H4 (cell line): ENCODE data around the gene CALML3. TPM values are rescaled to one million over a fixed set of nuclear protein-coding genes. Genes with fewer than 3 reads are reported as not detected.

Experiments used
- DNase-seq: peaks from one replicate; pipeline ENCODE4 v3.0.0-alpha.2; 2015; ENCODE audit warnings: low spot score
- total RNA-seq: library from RNA; depleted of rRNA; stranded (reverse); fragments of >200 nt; shearing (Covaris generic); gene quantifications from 2 replicates; pipeline ENCODE4 v1.2.3, GENCODE V29; 2014

Gene CALML3
- total RNA-seq, 1 experiment from 2014 or later = not detected

DNA sequence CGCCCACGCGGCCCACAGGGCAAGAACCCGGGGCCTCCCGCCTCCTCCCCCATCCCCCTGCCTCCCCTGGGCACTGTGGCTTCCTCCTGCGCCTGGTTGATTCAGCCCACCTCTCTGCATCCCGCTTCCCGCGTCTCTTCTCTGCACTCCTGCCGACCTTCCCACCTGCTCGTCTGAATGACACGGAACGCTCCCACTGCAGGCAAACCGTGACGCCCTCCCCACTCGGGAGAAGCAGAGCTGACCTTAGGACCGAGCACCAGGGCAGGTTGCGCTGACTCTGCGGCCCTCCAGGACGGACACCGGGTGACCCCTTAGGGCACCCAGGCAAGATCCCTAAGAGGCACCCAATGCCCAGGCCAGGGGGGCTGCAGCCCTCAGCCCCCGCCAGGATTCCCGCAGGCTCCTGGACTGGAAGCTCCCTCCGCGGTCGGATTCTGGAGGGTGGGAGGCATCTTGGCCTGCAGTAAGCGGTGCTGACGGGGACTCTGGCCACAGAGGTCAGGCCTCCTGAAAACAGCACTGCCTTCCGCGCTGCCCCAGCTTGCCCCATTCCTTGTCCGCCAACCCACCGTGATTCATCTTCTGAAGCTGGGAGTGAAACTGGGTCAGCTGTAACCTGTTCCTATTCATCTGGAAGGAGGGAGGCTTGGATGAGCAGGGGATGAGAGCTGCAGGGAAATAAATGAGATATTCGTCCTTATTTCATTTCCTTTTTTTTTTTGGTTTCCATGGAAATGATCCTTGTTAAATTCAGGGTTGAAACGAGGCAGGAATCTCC lies 990 bp downstream of the CALML3 start:
- no peak for DNase-seq

DNA sequence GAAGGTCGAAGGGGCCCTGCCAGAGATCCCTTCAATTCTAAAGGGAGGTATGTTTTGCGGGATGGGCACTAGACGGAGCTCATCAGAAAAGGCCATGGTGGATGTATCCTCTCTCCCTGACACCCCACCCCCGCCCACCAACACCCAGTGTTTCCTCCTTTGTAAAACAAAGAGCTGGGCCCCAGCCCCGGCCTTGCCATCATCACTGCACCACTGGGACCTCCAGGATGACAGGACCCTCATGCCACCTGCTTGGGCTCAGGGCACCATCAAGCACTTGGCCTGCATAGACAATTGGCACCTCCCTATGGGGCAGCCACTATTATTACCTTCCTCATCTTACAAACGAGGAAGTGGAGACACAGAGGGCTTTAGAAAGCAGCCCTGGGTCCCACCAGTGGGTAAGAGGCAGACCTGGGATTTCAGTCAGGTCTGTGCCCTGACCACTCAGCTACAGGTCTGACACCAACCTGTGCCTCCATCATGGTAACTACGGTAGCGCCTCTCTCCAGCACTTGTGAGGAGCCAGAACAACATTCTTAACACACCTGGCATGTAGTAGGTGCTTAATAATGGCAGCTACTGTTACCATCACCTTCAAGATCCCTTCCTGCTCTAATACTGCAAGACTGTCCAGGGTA lies 2.0 kb downstream of the CALML3 start:
- no peak for DNase-seq

DNA sequence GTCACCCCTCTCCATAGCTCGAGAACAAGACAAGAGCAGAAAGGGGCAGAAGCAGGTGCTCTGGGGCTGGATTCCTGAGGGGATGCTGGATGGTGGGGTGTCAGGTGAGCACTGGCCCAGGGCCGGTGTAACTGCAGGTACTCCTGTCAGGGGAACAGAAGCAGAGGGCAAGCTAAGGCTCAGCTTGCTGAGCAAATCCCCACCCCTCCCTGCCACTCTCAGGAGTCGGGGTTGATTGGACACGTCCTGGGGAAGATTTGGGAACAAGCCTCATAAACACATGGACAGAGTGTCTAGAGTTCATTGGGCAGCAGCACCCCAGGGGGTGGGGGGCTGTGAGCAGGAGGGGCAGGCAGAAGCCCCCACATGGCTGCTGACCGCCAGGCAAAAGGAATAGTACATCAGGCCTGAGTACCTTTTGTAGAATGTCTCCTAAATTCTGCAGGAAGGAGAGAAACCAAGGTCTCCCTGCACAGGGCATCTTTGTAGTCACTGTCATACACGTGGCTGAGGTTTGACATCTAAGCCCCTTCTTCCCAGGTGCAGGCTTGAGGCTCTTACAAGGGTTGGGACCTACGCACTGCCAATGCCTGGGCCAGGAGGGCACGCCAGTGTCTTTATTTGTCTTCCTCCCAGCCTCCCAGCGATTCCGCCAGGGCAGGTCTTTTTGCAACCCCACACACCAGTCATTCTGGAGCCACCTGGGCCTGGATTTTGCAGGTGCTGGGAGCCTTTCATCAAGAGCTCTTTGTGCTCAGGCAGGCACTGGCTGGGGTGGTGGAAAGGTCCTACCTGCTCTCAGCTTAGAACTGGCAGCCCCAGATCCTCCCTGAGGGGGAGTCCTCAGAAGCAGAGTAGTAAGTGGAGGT lies 2.8 kb downstream of the CALML3 start:
- no peak for DNase-seq

DNA sequence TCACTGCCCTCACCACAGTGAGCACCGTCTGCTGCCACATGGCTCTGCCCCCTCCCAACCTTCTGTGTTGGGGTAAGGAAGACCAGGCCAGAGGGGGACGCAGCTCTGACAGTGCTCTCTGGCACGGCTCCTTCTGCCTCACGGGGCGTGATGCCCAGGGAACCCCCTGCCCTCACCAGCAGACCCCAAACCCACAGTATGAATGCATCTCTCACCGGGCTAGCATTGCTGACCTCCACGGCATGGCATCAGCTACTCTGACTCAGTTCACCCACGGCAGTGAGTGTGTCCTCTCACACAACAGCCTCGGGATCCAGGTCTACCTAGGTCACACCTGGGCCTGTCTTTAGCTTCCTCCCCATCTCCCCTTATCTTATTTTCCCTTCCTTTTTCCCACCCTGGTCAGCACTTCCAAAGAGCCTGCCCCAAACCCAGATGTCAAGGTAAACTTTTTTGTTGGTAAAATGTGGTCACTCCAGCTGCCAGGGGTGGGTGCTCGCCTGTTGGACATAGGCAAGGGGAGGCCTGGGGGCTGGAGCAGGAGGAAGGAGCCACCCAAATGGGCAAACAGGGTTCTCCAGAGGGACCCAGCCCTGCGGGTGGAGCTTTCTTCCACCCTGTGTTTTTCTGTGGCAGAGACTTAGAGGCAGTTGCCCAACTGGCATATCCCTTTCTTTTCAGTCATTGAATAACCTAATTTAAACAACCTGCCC lies 4.4 kb downstream of the CALML3 start:
- DNase-seq = no peak

DNA sequence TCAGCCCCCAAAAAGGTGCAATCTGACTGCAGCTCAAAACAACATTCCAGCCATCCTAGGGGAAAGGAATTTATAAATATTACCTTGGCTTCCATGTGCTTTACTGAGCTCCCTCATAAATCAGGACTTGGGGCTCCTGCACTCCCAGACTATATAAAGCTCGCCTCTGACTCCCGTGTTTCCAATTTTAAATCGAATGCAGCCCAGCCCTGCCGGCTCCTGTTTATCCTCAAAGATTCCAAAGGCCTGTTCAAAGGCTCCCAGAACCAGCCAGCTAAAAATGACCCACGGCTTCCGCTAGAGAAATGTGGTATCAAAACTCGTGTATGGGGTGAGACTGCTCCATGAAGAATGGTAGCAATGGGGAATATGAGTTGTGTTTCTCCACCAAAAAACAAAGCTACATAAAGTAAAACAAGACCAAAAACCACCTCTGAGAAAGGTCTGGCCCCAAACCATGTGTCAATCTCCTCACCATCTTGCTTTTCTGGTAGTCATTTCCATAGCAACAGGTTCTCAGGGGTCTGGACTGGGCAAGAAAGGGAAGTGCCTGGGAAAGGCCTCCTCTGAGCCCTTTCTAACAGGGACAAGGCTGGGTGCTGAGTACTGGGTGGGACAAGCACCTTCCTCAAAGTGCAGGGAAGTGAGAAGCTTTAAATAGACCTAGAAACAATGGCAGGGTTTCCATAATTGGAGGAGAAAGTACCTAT lies 5.1 kb downstream of the CALML3 start:
- no peak for DNase-seq

DNA sequence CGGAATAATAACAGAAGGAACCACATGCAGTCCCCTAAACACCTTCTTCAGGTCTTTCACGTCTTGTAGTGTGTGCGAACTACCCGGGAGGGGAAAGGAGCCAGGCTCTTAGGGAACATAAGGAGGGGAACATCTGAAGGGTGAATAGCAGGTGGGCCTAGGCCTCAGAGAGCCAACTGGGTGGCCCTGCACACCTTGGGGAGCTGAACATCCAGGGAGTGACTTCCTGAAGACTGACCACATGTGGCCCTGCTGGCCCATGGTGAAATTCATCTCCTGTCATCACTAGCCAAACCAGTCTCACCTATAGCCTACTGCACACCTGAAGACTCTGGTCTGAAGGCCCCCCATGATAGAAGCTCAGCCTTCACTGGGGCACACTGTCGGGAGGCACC lies 5.6 kb downstream of the CALML3 start:
- DNase-seq = no peak

DNA sequence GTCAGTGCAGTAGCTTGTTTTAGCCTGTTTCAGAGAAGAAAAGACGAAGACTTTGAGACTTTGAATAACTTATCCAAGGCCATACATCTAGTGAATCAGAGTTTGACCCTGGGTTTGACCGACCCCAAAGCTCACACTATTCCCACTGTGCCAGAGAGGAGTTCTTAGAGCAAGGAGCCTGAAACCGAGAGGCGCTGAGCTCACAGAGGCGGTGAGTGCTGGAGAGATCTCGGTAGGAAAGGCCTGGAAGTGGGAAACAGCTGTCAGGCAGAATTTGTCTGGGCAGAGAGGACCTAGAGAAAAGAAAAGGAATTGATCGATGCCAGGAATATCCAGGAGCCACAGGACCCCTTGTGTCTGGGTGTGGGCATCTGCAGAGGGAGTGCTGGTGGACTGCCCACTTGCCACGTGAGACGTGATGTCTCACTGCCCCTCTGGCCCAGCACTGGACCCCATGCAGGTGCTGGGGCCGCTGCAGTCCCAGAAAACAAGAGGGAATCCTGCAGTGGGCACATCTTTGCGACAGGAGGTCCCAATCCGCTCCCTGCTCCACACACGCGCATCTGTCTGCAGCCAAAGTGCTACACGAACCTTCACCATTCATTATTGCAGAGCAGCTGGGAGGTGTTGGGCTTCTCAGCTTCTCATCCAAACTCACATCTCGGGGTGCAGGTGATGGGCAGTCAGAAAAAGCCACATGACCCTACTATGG lies 6.2 kb downstream of the CALML3 start:
- no peak for DNase-seq

DNA sequence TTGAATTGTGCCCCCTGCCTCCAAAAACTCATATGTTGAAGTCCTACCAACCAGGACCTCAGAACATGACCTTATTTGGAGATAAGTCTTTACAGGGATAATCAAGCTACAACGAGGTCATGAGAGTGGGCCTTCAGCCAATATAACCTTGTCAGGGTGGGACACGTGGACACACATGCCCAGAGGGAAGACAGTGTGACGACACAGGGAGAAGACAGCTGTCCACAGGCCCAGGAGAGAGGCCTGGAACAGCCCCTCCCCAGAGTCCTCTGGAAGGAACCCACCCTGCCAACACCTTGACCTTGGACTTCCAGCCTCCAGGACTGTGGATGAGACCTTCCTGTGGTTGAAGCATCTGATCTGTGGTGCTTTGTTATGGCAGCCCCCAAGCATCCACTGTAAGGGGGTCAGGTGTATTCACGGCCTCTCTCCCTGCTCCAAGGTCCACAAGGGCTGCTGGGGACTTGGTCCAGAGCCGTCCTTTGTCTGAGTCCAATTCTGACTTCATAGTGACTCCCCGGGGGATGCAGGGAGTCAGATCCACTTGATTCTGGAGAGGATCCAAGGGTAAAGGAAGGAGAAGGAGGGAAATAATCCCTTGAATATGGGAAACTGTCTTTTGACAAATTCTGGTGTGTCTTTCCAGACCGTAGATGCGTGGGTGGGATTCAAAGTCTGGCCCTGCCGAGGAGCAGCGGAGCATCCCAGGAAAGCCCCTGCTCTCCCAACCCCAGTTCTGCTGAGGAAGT lies 7.0 kb downstream of the CALML3 start:
- DNase-seq = no peak

DNA sequence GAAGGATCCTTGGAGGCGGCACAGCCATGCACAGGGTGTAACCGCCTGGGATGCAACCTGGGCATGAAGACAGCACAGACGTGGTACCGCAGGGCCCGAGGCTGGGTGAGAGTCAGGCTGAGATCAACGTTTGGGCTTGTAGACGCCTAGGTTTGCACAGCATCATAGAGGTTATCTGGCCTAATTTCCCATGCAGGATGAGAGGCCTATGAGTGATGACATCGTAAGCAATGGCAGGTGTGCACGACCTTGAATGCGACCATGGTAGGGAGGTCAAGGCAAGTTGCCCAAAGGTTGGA lies 7.5 kb downstream of the CALML3 start:
- DNase-seq = no peak

DNA sequence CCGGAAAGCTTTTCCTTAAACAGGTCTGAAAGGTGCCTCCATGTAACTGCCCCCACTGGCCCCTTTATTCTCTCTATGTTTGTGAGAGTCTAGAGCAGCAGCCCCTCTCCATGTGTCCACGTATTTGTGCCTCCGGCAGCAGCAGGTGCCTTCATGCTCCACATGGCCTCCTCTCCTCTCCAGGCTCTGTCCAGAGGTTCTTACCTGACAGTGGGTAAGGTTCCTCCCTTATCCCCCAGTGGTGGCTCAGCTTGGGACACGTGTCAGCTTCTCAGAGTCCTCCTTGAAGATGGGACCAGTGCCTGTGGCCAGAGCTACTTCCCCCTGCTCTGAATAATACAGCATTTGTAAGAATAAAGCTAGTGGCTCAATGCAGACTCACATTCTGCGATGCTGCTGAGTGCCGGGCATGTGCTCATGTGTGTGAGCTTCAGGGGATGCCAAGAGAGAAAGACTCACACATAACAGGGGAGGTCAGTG lies 7.9 kb downstream of the CALML3 start:
- DNase-seq = no peak

DNA sequence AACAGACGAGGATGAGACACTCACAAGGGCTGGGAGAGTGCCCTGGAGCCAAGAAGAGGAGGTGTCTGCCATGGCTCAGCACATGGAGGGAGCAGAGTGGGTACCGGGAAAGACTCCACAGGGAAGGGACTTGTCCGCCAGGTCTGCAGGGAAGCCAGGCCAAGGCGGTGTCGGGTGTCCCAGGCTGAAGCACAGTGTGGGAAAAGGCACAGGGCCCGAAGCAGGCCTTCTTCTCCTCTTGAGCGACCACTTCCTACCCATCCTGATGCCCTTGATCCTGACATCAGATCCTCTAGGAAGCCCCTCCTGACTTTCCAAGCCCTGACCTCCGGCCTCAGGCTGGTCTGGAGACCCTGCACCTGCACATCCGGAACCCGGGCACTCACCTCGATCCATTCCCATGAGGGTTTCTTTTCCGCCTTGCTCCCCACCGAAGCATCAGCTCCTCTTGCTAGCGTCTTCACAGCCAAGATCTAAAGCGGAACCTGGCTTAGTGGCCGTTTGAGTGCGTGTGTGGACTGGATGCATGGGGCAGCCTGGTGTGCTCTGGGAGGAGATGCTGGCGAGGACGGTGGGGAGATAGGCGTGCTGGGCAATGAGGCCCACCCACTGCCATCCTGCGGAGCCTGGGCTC lies 8.5 kb downstream of the CALML3 start:
- no peak for DNase-seq

DNA sequence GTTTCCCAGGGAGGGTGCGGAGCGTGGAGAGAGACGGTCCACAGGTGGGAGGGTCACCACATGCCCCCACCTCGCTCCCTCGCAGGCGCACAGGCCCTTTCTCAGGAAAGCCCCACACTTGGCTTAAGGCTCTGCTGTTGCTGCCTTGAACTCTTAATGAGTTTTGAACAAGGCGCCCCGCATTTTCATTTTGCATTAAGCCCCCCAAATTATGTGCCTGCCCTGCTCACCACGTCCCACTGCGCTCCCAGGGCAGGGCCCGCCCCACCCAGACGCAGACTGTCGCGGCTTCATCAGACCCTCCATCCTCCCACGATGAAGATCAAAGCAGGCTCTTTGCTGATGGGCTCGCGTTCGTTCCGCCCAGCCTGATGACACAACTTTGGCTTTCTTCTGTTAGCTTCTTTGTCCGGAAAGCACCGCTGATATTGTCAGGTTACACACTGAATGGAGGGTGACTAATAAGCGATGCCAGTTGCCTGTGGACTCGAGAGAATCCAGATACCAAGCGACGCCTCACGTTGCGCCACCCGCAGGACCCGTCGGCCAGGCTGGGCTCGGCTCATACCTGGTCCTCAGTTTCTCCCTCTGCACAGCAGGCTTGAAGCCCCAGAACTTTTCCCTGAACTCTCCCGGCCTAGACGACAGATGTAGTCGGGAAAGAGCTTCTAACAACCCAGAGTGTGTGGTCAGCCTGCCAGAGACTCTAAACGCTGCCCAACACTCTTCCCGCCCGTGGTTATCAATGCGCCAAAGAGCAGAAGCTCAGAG lies 9.5 kb downstream of the CALML3 start:
- no peak for DNase-seq

DNA sequence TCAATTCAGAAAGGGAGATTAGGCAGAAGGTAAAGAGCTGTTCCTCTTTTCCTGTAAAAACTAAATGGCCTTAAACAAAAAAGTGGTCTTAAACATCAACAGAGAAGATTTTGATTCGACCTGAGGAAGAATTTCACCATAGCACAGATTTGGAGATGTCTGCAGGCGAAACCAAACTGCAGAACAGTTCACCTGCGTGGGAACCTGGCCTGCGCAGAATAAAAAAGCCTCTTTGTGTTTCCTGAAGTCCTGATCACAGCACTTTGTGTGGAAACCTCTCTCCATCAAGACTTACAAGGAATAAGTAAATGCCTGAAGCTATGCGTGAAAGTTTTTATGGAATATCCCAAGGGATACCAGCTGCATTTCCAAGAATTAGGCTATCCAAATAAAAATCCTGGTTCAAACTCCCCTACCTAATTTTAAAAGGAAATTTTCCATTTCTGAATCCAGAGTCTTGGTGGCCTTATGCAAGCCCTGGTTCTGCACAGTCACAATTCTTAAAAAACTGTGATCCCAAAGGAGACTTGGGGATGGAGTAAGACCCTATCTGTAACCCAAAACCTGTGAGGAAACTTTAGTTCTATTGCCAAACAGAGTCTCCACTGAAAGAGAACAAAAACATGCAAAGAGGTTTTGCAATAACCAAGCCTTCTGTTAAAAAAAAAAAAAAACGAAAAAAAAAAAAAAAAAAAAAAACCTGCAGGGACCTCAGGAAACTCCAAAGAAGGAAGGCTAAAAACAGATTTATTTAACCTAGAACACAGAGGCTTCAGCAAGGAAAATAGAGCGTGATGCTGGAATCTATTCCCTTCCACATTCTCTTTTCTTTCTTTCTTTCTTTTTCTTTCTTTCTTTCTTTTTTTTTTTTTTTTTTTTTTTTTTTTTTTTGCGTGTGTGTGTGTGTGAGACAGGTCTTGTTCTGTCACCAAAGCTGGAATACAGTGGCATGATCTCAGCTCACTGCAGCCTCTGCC lies 10.4 kb downstream of the CALML3 start:
- DNase-seq = no peak

DNA sequence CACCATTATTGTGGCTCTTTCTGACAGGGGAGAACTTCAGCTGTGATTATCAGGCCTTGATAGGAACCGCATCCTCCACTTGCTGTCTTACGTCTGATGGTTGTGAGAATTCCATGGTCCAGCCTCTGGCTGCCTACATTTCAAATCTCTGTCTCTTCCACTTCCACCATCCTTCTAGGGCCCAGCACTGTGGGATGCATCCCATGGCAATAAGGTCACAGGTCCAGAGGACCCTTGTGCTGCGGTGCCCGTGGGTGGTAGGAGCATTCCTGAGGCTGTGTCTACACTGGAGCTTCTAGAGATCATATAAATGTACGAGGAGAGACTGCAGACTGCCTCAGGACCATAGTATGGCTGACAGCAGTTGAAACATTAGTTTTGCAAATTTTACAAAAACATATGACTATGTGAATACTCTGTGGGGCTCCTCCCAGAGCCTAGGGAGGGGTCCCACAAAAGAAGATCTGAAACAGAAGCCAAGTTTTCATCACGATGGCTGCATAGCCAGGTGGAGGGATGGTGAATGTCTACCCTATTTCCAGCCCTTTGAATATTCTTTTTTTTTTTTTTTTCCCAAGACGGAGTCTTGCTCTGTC lies 11.8 kb downstream of the CALML3 start:
- no peak for DNase-seq

DNA sequence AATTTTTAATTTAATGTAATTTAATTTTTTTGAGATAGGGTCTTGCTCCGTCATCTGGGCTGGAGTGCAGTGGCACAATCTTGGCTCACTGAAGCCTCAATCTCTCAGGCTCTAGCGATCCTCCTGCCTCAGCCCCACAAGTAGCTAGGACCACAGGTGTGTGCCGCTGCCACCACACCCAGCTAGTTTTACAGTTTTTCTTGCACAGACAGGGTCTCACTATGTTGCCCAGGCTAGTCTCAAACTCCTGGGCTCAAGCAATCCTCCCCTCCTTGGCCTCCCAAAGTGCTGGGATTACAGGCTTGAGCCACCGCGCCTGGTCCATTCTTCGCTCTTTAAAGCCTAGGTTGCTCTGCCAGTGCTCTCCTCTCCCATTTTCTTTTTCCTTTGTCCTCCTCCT lies 12.9 kb downstream of the CALML3 start:
- DNase-seq = no peak

DNA sequence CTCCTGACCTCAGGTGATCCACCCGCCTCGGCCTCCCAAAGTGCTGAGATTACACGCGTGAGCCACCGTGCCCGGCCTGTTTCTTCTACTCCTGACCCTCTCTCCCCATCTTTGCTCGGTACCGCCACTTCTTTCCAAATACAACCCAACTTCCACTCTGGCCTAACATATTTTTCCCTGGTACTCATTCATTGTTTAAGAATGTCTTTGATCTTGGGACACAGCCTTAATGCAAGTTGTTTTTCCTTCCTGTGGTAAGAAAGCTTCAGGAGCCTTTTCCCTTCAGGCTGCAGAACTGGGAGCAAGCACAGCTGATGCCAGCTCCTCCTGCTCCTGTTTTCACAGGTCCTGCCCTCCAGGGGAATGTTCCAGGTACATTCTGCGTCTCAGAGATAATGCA lies 13.7 kb downstream of the CALML3 start:
- no peak for DNase-seq
